Measurements from ENCODE around the gene SCAP.

SCAP gene

GRCh38 chr3:47392933-47393332 lies 82.8 kb downstream of the SCAP start:
- H3K4me1 Mint-ChIP-seq, result peaks cover 40% of the 10 kb centered on the region
- peaks cover 19% of the 10 kb centered on the region for H3K36me3 Mint-ChIP-seq (ENCODE audit: insufficient read depth)
- ATAC-seq (replicated peaks; ENCODE audit: extremely low read depth, poor library complexity, severe bottlenecking) (no peak), DNase-seq (ENCODE audit: low spot score in 2 of 2) (no peak)
- no peaks in the 10 kb centered on the region for H3K27me3 Mint-ChIP-seq
- no peak overlapping the region for H3K4me3 Mint-ChIP-seq
- no peak overlapping the region for H3K27ac Mint-ChIP-seq (ENCODE audit: low read depth)
- H3K9me3 Mint-ChIP-seq, result no peaks in the 10 kb centered on the region

- H3K4me1 Mint-ChIP-seq, result peaks cover 42% of the 10 kb centered on the region
- H3K27me3 Mint-ChIP-seq, result no peaks in the 10 kb centered on the region
- no peak overlapping the region for H3K4me3 Mint-ChIP-seq
- peaks cover 34% of the 10 kb centered on the region for H3K36me3 Mint-ChIP-seq (ENCODE audit: insufficient read depth)
- ATAC-seq (replicated peaks; ENCODE audit: extremely low read depth, poor library complexity, severe bottlenecking) (no peak), DNase-seq (ENCODE audit: low spot score in 2 of 2) (no peak)
- H3K9me3 Mint-ChIP-seq, result no peaks in the 10 kb centered on the region
- H3K27ac Mint-ChIP-seq (ENCODE audit: low read depth), result no peak overlapping the region
These were observed 89.9 kb downstream of the SCAP start for GRCh38 chr3:47385796-47386195.

- H3K9me3 Mint-ChIP-seq, result no peaks in the 10 kb centered on the region
- H3K4me3 Mint-ChIP-seq, result no peak overlapping the region
- no peak overlapping the region for H3K27ac Mint-ChIP-seq (ENCODE audit: low read depth)
- H3K36me3 Mint-ChIP-seq (ENCODE audit: insufficient read depth), result peaks cover 33% of the 10 kb centered on the region
- H3K4me1 Mint-ChIP-seq, result peaks cover 49% of the 10 kb centered on the region
- DNase-seq (ENCODE audit: low spot score in 2 of 2), result no peak
- ATAC-seq (replicated peaks; ENCODE audit: extremely low read depth, poor library complexity, severe bottlenecking), result no peak
- H3K27me3 Mint-ChIP-seq, result no peaks in the 10 kb centered on the region
These were observed 90.7 kb downstream of the SCAP start for GRCh38 chr3:47385007-47385406.

GRCh38 chr3:47384425-47384824 lies 91.3 kb downstream of the SCAP start:
- Mint-ChIP-seq H3K9me3 (no peaks in the 10 kb centered on the region), H3K4me1 (peaks cover 55% of the 10 kb centered on the region), H3K27me3 (no peaks in the 10 kb centered on the region), H3K36me3 (ENCODE audit: insufficient read depth) (peaks cover 31% of the 10 kb centered on the region), H3K27ac (ENCODE audit: low read depth) (no peak overlapping the region), H3K4me3 (no peak overlapping the region)
- DNase-seq (ENCODE audit: low spot score in 2 of 2) (no peak), ATAC-seq (replicated peaks; ENCODE audit: extremely low read depth, poor library complexity, severe bottlenecking) (no peak)

GRCh38 chr3:47381317-47382157 lies 94.2 kb downstream of the SCAP start:
- ATAC-seq (replicated peaks; ENCODE audit: extremely low read depth, poor library complexity, severe bottlenecking), result peak; percentile 47
- Mint-ChIP-seq H3K9me3 (no peaks in the 10 kb centered on the region), H3K27ac (ENCODE audit: low read depth) (peak overlapping the region; percentile 99), H3K4me3 (peak overlapping the region; percentile 91), H3K27me3 (no peaks in the 10 kb centered on the region), H3K4me1 (peaks cover 50% of the 10 kb centered on the region), H3K36me3 (ENCODE audit: insufficient read depth) (peaks cover 22% of the 10 kb centered on the region)
- DNase-seq (ENCODE audit: low spot score in 2 of 2), result peak; percentile 43 to 46

- H3K36me3 Mint-ChIP-seq (ENCODE audit: insufficient read depth), result peaks cover 22% of the 10 kb centered on the region
These were observed 95.0 kb downstream of the SCAP start, which contains the start of gene PTPN23 for GRCh38 chr3:47380601-47381316. Gene PTPN23, plus strand, starts transcription at chr3:47381021. Its CDS starts 76 bp downstream, at chr3:47381097.

GRCh38 chr3:47380026-47380600 lies 95.6 kb downstream of the SCAP start:
- H3K9me3 Mint-ChIP-seq, result no peaks in the 10 kb centered on the region
- ATAC-seq (replicated peaks; ENCODE audit: extremely low read depth, poor library complexity, severe bottlenecking) (no peak), DNase-seq (ENCODE audit: low spot score in 2 of 2) (no peak)
- H3K4me1 Mint-ChIP-seq, result peaks cover 38% of the 10 kb centered on the region
- no peaks in the 10 kb centered on the region for H3K27me3 Mint-ChIP-seq
- peaks cover 21% of the 10 kb centered on the region for H3K36me3 Mint-ChIP-seq (ENCODE audit: insufficient read depth)
- H3K27ac Mint-ChIP-seq (ENCODE audit: low read depth), result peak overlapping the region; percentile 99
- peak overlapping the region; percentile 91 for H3K4me3 Mint-ChIP-seq

More at GRCh38 chr3:47380601-47381316, 95.0 kb downstream of the SCAP start, which contains the start of gene PTPN23:
- Mint-ChIP-seq H3K9me3 (no peaks in the 10 kb centered on the region), H3K27me3 (no peaks in the 10 kb centered on the region), H3K4me3 (peak within 1 kb of the TSS; percentile 91), H3K27ac (ENCODE audit: low read depth) (peak within 1 kb of the TSS; percentile 99), H3K4me1 (peaks cover 42% of the 10 kb centered on the region)
- ATAC-seq (replicated peaks; ENCODE audit: extremely low read depth, poor library complexity, severe bottlenecking) (peak; percentile 79), DNase-seq (ENCODE audit: low spot score in 2 of 2) (peak; percentile 98)

GRCh38 chr3:47379411-47379899 lies 96.3 kb downstream of the SCAP start:
- Mint-ChIP-seq H3K27ac (ENCODE audit: low read depth) (peak overlapping the region; percentile 99), H3K27me3 (no peaks in the 10 kb centered on the region), H3K4me1 (peaks cover 38% of the 10 kb centered on the region), H3K9me3 (no peaks in the 10 kb centered on the region), H3K4me3 (peak overlapping the region; percentile 91), H3K36me3 (ENCODE audit: insufficient read depth) (peaks cover 18% of the 10 kb centered on the region)
- DNase-seq (ENCODE audit: low spot score in 2 of 2) (no peak), ATAC-seq (replicated peaks; ENCODE audit: extremely low read depth, poor library complexity, severe bottlenecking) (no peak)

GRCh38 chr3:47378869-47379268 lies 96.9 kb downstream of the SCAP start:
- DNase-seq (ENCODE audit: low spot score in 2 of 2) (no peak), ATAC-seq (replicated peaks; ENCODE audit: extremely low read depth, poor library complexity, severe bottlenecking) (no peak)
- no peak overlapping the region for H3K4me3 Mint-ChIP-seq
- no peaks in the 10 kb centered on the region for H3K27me3 Mint-ChIP-seq
- no peaks in the 10 kb centered on the region for H3K9me3 Mint-ChIP-seq
- peak overlapping the region; percentile 99 for H3K27ac Mint-ChIP-seq (ENCODE audit: low read depth)
- H3K36me3 Mint-ChIP-seq (ENCODE audit: insufficient read depth), result peaks cover 18% of the 10 kb centered on the region
- peaks cover 36% of the 10 kb centered on the region for H3K4me1 Mint-ChIP-seq

- Mint-ChIP-seq H3K36me3 (ENCODE audit: insufficient read depth) (peaks cover 16% of the 10 kb centered on the region), H3K27me3 (peaks cover 8% of the 10 kb centered on the region), H3K4me1 (peaks cover 24% of the 10 kb centered on the region), H3K4me3 (no peak overlapping the region), H3K27ac (ENCODE audit: low read depth) (no peak overlapping the region), H3K9me3 (no peaks in the 10 kb centered on the region)
- DNase-seq (ENCODE audit: low spot score in 2 of 2) (no peak), ATAC-seq (replicated peaks; ENCODE audit: extremely low read depth, poor library complexity, severe bottlenecking) (no peak)
These were observed 98.6 kb downstream of the SCAP start for GRCh38 chr3:47377186-47377585.

- H3K4me1 Mint-ChIP-seq, result peaks cover 17% of the 10 kb centered on the region
- no peak overlapping the region for H3K27ac Mint-ChIP-seq (ENCODE audit: low read depth)
- no peak for DNase-seq (ENCODE audit: low spot score in 2 of 2)
- peaks cover 16% of the 10 kb centered on the region for H3K27me3 Mint-ChIP-seq
- no peak overlapping the region for H3K4me3 Mint-ChIP-seq
- peaks cover 11% of the 10 kb centered on the region for H3K36me3 Mint-ChIP-seq (ENCODE audit: insufficient read depth)
- no peak for ATAC-seq (replicated peaks; ENCODE audit: extremely low read depth, poor library complexity, severe bottlenecking)
- no peaks in the 10 kb centered on the region for H3K9me3 Mint-ChIP-seq
These were observed 99.3 kb downstream of the SCAP start for GRCh38 chr3:47376393-47376792.

- Mint-ChIP-seq H3K27ac (ENCODE audit: low read depth) (no peak overlapping the region), H3K4me3 (no peak overlapping the region), H3K36me3 (ENCODE audit: insufficient read depth) (peaks cover 2% of the 10 kb centered on the region), H3K9me3 (no peaks in the 10 kb centered on the region), H3K27me3 (peaks cover 16% of the 10 kb centered on the region), H3K4me1 (peaks cover 2% of the 10 kb centered on the region)
- ATAC-seq (replicated peaks; ENCODE audit: extremely low read depth, poor library complexity, severe bottlenecking), result no peak
- no peak for DNase-seq (ENCODE audit: low spot score in 2 of 2)
These were observed 101.2 kb downstream of the SCAP start for GRCh38 chr3:47374587-47374986.

All from central memory CD8-positive, alpha-beta T cell (primary cell).